ENCODE data around the gene CCDC71L.
"Not testable (repeated sequence)": the region's sequence is repeated elsewhere in the genome, so short reads cannot be mapped to it uniquely, and the experiment has no call there.

The CCDC71L gene

GRCh38 chr7:106660862-106661720 is at the start of gene CCDC71L:
CCDC71L (minus strand) TSS chr7:106661158; CDS start chr7:106660896, 262 bp downstream.
- DNase-seq (ENCODE audit: low read depth in 2 of 2, low spot score in 1 of 2): peak; percentile 87 to 90

- not testable (repeated sequence) for DNase-seq (ENCODE audit: low read depth in 2 of 2, low spot score in 1 of 2)
Observed at GRCh38 chr7:106709604-106710003, 48.6 kb upstream of the CCDC71L start.

GRCh38 chr7:106704000-106704840 is 43.3 kb upstream of the CCDC71L start:
- DNase-seq (ENCODE audit: low read depth in 2 of 2, low spot score in 1 of 2): no peak

- DNase-seq (ENCODE audit: low read depth in 2 of 2, low spot score in 1 of 2): no peak
Observed at GRCh38 chr7:106693677-106694353, 32.9 kb upstream of the CCDC71L start.

GRCh38 chr7:106692450-106693051 is 31.6 kb upstream of the CCDC71L start:
- no peak for DNase-seq (ENCODE audit: low read depth in 2 of 2, low spot score in 1 of 2)

- DNase-seq (ENCODE audit: low read depth in 2 of 2, low spot score in 1 of 2): not testable (repeated sequence)
Observed at GRCh38 chr7:106688161-106688560, 27.2 kb upstream of the CCDC71L start.

GRCh38 chr7:106683941-106684340 is 23.0 kb upstream of the CCDC71L start:
- DNase-seq (ENCODE audit: low read depth in 2 of 2, low spot score in 1 of 2): no peak

- no peak for DNase-seq (ENCODE audit: low read depth in 2 of 2, low spot score in 1 of 2)
Observed at GRCh38 chr7:106681815-106682495, 21.0 kb upstream of the CCDC71L start.

GRCh38 chr7:106679153-106679931 is 18.4 kb upstream of the CCDC71L start:
- DNase-seq (ENCODE audit: low read depth in 2 of 2, low spot score in 1 of 2): no peak

- no peak for DNase-seq (ENCODE audit: low read depth in 2 of 2, low spot score in 1 of 2)
Observed at GRCh38 chr7:106678795-106679152, 17.8 kb upstream of the CCDC71L start.

GRCh38 chr7:106676506-106676905 is 15.5 kb upstream of the CCDC71L start:
- not testable (repeated sequence) for DNase-seq (ENCODE audit: low read depth in 2 of 2, low spot score in 1 of 2)

- not testable (repeated sequence) for DNase-seq (ENCODE audit: low read depth in 2 of 2, low spot score in 1 of 2)
Observed at GRCh38 chr7:106673688-106674087, 12.7 kb upstream of the CCDC71L start.

- not testable (repeated sequence) for DNase-seq (ENCODE audit: low read depth in 2 of 2, low spot score in 1 of 2)
Observed at GRCh38 chr7:106671930-106672329, 11.0 kb upstream of the CCDC71L start.

- no peak for DNase-seq (ENCODE audit: low read depth in 2 of 2, low spot score in 1 of 2)
Observed at GRCh38 chr7:106671160-106671559, 10.2 kb upstream of the CCDC71L start.

GRCh38 chr7:106668861-106669524 is 8.0 kb upstream of the CCDC71L start:
- no peak for DNase-seq (ENCODE audit: low read depth in 2 of 2, low spot score in 1 of 2)

- DNase-seq (ENCODE audit: low read depth in 2 of 2, low spot score in 1 of 2): no peak
Observed at GRCh38 chr7:106666353-106666752, 5.4 kb upstream of the CCDC71L start.

GRCh38 chr7:106664343-106664742 is 3.4 kb upstream of the CCDC71L start:
- no peak for DNase-seq (ENCODE audit: low read depth in 2 of 2, low spot score in 1 of 2)

- DNase-seq (ENCODE audit: low read depth in 2 of 2, low spot score in 1 of 2): peak; percentile 60 to 61
Observed at GRCh38 chr7:106659963-106660861, 746 bp downstream of the CCDC71L start.
